ENCODE measurements around the gene CAMK2B.

GRCh38 chr7:44256459-44256858 lies 68.9 kb downstream of the CAMK2B start:
- TF ChIP-seq, protein P1, sequence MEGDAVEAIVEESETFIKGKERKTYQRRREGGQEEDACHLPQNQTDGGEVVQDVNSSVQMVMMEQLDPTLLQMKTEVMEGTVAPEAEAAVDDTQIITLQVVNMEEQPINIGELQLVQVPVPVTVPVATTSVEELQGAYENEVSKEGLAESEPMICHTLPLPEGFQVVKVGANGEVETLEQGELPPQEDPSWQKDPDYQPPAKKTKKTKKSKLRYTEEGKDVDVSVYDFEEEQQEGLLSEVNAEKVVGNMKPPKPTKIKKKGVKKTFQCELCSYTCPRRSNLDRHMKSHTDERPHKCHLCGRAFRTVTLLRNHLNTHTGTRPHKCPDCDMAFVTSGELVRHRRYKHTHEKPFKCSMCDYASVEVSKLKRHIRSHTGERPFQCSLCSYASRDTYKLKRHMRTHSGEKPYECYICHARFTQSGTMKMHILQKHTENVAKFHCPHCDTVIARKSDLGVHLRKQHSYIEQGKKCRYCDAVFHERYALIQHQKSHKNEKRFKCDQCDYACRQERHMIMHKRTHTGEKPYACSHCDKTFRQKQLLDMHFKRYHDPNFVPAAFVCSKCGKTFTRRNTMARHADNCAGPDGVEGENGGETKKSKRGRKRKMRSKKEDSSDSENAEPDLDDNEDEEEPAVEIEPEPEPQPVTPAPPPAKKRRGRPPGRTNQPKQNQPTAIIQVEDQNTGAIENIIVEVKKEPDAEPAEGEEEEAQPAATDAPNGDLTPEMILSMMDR (optimal IDR thresholded peaks at IDR 0.05 in 1 of 3, IDR thresholded peaks at IDR 0.05 in 1 of 3, conservative IDR thresholded peaks at IDR 0.05 in 1 of 3; ENCODE audit: extremely low read depth in 1 of 3, insufficient read depth in 2 of 3, low read length in 3 of 3): no peak
- TF ChIP-seq EZH2 (IDR thresholded peaks at IDR 0.05; ENCODE audit: low read length): no peak
